DMS114 treated with DMSO at 0.1 percent for 48 hours (cell line): ENCODE measurements around the gene MAP3K7.

Source experiments
- DNase-seq: peaks from one replicate; lab custom pipeline; 2025; ENCODE audit not compliant: unreplicated experiment; lab: John Stamatoyannopoulos, UW

The MAP3K7 gene

DNA sequence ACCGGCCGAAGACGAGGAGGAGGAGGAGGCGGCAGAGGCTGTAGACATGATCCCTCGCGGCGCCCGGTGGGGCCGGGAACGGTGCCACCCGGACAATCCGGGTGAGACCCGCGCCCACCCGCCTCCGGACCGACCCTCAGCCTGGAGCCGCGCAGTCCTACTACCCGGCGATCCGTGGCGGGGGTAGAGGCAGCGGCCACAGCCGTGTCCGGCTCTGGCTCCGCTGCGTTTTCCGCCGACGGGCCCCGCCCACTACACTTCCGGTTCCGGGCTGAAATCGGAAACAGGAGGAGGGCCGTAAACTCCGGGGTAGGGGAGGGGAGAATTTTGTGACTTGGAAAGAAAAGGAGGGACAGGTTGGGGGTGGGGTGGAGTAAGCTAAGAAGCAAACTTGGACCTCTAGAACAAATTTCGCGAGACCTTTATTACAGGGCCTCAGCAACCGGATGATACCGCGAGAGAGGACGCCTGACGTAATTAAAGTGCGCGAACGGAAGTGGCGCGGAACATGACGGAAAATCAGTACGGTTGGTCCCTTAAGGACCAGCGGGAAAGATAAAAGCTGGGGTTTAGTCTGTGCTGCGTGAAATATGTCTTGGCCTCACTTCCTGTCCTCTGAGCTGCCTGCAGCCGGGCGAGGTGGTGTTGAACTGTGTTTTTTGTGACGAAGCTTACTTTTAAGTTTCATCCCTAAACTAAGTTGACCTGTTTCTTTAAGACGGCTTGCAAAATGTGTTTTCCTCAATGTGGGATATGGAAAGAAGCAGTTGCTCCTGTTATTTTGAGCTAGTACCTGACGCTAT lies at the start of gene MAP3K7:
TSS of gene MAP3K7 (minus strand) at position 237 of the 803 bp plus-strand sequence. CDS start at position 48, 189 bp downstream.
- DNase-seq, result peak; percentile 86

- DNase-seq, result no peak
Observed at GRCh38 chr6:90631046-90631445, 44.2 kb upstream of the MAP3K7 start.

DNA sequence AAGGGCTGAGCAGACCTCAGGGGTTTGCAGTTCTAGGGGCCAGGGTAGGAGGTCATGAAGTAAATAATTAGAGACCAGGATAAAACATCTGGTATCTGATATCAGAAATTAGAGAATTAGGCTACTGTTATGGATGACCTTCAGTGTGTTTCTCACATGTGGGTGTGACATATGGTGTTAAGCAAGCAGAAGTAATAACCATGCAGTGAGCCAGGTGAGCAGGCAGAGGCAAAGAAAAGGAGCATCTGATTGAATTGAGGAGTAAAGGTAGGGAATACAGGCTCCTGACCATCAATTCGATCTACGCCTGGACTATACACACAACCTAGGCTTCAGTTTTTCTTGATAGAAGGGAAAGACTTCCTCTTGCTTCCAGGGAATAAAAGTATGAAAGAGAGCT lies 34.7 kb upstream of the MAP3K7 start:
- DNase-seq, result no peak

DNA sequence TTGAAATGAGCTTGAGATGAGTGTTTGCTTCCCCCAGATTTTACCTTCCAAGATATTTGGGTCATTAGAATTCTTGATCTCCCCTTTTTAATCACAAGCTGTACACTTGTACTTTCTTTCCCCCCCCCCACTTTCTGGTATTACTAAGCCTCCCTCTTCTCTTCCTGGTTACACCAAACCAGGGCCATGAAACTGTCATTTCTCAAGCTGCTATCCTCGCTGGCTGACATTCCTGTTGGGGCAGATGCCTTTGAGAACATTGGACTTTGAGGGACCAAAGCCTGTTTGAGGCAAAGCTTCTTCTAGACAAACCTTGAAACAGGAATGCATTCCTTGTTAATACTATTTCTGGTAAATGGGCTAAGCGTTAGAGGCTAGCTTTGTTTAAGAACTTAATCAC lies 32.3 kb upstream of the MAP3K7 start:
- DNase-seq, result no peak

DNA sequence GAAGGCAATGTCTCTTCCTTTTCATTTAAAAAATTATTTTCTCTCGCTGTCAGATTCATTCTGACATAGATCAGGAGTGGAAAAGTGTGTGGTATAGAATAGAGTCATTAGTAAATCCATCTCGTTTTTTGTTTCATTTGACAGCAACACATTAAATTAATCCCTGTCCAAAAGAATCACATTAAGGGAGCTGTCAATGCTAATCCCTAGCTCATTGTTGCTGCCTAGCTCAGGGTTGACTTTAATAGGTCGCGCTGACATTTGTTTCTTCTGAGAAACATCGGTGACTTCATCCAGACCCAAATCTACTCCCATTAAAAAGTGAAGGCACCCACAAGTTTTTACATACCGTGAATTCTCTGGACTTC lies 25.4 kb upstream of the MAP3K7 start:
- DNase-seq, result no peak

DNA sequence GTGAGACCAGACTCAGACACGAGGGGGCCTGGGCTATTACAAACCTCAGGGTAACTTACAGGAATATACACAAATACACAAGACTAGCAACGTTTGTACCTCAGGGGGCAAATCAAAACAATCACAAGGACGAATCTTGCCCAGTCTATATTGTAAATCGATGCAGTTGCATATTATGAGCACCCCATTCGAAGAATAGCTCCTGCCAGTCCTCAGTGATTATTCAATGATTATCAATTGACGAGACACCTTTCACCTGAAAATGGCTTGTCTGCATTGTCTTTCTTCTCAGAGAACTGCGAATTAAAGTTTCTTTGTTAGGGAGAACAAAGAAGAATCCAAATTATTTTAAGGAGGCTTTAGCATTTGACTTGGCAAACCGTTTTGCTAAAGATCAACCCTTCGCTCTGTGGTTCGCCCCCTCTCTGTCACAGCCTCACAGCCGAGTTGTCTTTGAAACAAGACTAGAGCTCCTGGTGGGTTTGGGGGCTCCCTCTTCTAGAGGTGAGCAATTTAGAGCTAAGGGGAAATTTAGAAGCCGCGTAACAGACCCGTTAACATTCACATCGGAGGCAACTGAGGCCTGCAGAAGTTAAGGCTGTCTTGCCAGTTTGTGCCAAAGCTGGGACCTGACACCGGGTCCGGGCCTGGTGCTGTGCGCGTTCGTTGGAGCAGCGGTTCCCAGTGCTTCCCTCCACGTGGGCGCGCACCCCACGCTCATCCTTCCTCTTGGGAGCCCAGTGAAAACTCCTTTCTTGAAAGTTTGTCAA lies 24.9 kb upstream of the MAP3K7 start:
- no peak for DNase-seq

GRCh38 chr6:90610751-90611542 lies 24.1 kb upstream of the MAP3K7 start:
- DNase-seq, result peak; percentile 12

- no peak for DNase-seq
Observed at GRCh38 chr6:90610301-90610750, 23.5 kb upstream of the MAP3K7 start.

DNA sequence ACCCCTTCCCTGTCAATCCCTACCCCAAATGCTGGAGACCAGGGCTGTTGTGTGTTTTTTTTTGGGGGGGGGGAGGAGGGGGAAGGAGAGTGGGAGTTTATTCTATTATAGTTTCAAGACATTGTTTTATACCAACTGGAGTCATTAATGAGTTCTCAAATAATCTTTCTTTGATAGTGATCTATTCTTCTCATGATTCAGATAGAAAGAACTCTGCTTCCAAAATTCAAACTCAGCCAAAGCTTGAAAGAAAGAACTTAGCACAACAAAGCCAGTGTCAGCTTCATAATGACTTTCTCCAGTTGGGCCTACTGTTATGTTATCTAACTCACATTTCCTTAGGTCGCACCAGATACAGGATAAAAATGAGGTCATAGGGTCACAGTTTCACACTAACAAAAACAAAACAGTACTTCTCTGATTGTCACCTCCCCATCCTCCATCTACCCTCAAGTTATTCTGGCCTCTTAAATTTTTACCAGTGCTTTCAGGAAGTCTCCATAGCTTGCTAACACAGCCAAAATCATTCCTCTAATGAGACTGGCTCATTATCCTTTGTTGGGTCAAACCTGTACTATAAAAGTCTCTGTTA lies 19.0 kb upstream of the MAP3K7 start:
- no peak for DNase-seq

DNA sequence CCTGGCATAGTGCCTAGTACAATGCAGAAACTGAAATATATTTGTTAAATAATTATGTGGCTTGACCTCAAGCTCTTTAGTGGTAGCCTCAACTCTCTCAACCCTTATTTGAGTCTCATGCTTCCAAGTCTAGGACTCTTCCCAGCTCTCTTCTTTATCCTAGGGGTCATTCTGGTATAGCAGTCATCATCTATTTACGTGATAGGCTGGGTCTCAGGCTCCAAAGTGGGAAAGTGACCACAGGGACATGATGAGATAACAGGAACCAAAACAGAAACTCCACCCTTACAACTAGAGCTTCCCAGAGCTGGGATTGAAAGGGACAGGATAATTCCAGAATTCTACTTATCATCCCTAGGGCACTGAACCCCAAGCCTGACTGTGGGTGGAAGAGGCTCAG lies 17.7 kb upstream of the MAP3K7 start:
- DNase-seq, result no peak

GRCh38 chr6:90599151-90599550 lies 12.3 kb upstream of the MAP3K7 start:
- no peak for DNase-seq

- DNase-seq, result no peak
Observed at GRCh38 chr6:90598192-90598951, 11.5 kb upstream of the MAP3K7 start.

- DNase-seq, result no peak
Observed at GRCh38 chr6:90596967-90597539, 10.2 kb upstream of the MAP3K7 start.

- DNase-seq, result no peak
Observed at GRCh38 chr6:90595854-90596253, 9.0 kb upstream of the MAP3K7 start.

GRCh38 chr6:90586546-90586835 lies 381 bp downstream of the MAP3K7 start:
- DNase-seq, result no peak

GRCh38 chr6:90584636-90585255 lies 2.1 kb downstream of the MAP3K7 start:
- no peak for DNase-seq

GRCh38 chr6:90583836-90584481 lies 2.9 kb downstream of the MAP3K7 start:
- no peak for DNase-seq

DNA sequence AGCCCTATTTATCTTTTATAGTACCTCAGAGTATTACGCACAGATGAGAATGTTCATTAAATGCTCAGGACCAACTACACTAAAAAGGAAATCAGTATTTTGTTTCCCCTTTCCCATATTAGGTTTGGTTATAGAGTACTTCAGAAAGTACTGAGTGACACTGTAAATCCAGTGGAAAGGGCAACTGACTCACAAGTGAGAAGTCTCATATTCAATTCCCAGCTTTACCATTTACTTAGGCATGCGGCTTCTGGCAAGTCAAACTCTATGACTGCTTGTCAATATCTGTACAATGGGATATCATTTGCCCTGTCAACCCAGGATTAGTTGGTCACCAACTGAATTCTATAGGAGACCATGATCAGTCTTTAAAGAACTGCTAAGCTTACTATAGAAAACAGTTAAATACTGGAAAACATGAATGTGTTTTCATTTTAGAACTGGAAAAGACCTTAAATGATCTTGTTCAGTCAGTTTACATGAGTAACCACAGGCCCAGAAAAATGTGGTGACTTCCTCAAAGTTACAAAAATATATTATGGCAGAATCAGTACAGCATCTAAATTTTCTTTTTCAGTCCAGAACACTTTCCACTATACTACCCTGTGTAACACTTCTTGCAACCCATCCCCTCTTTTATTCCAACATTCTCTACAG lies 3.6 kb downstream of the MAP3K7 start:
- DNase-seq, result no peak

DNA sequence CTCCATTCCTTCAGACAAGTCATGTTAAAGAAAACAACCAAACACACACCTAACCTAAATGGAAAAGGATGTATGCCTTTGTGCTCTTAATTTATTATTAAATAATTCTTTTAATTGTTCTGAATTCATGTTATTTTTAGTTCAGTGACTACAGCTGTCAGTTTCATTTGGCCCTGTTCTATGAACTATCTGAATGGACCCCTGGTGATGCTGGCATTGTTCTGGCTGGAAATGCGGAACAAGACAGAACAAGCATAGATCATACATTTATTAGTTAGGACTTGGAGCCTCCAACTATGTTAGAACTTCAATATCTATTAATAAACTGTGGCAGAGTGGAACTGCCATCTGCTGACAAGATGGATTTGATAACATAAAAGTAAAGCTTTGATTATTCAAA lies 5.7 kb downstream of the MAP3K7 start:
- DNase-seq, result no peak
